Dermis microvascular lymphatic vessel endothelial cell (primary cell): ENCODE measurements around the gene C1QA. TPM values are rescaled to one million over a fixed set of nuclear protein-coding genes. Genes with fewer than 3 reads are reported as not detected.
"Not testable (repeated sequence)": the region's sequence is repeated elsewhere in the genome, so short reads cannot be mapped to it uniquely, and the experiment has no call there.

Experiments used
- DNase-seq, 2 donors: peaks; one replicate each; pipeline versions ENCODE4 v3.0.0 to v3.0.0-alpha.2; 2010; ENCODE audit warnings: low read depth in 2 of 2
- total RNA-seq: library from RNA; depleted of rRNA; stranded (reverse); fragments of >200 nt; gene quantifications from 2 replicates; pipeline ENCODE4 v1.2.1, GENCODE V29; 2014

C1QA gene
- total RNA-seq, 1 donor from 2014 or later = not detected

- peak; percentile 61 to 75 for DNase-seq
Observed at GRCh38 chr1:22673486-22674409, 37.3 kb downstream of the C1QA start.

- no peak for DNase-seq
Observed at GRCh38 chr1:22674410-22674749, 38.0 kb downstream of the C1QA start.

GRCh38 chr1:22676151-22676550 is 39.7 kb downstream of the C1QA start:
- DNase-seq = not testable (repeated sequence)

- DNase-seq = no peak
Observed at GRCh38 chr1:22676916-22677583, 40.6 kb downstream of the C1QA start.

GRCh38 chr1:22677931-22678896 is 41.8 kb downstream of the C1QA start:
- peak; percentile 84 to 85 for DNase-seq

- DNase-seq = no peak
Observed at GRCh38 chr1:22680726-22681125, 44.3 kb downstream of the C1QA start.

- no peak for DNase-seq
Observed at GRCh38 chr1:22681556-22682276, 45.3 kb downstream of the C1QA start.

GRCh38 chr1:22683547-22683946 is 47.1 kb downstream of the C1QA start:
- DNase-seq = no peak

- no peak for DNase-seq
Observed at GRCh38 chr1:22685591-22686059, 49.2 kb downstream of the C1QA start.

- no peak for DNase-seq
Observed at GRCh38 chr1:22687191-22687590, 50.8 kb downstream of the C1QA start.

- DNase-seq = no peak
Observed at GRCh38 chr1:22688466-22688865, 52.0 kb downstream of the C1QA start.

Other genes starting within 250 kb of the C1QA start
- gene ZBTB40, start 184.8 kb upstream of the C1QA start, total RNA-seq = 8.1 and 10.1 TPM in 2 replicates
- gene EPHA8, start 73.1 kb upstream of the C1QA start, total RNA-seq = not detected in 2 replicates
- not detected in 2 replicates for gene C1QC, start 7.0 kb downstream of the C1QA start, total RNA-seq
- not detected in 2 replicates for gene C1QB, start 16.6 kb downstream of the C1QA start, total RNA-seq
- gene EPHB2, start 74.2 kb downstream of the C1QA start, total RNA-seq = 26.6 and 41.2 TPM in 2 replicates